ENCODE measurements around the gene PCDH9.
"Not testable (repeated sequence)": the region's sequence is repeated elsewhere in the genome, so short reads cannot be mapped to it uniquely, and the experiment has no call there.

DNA sequence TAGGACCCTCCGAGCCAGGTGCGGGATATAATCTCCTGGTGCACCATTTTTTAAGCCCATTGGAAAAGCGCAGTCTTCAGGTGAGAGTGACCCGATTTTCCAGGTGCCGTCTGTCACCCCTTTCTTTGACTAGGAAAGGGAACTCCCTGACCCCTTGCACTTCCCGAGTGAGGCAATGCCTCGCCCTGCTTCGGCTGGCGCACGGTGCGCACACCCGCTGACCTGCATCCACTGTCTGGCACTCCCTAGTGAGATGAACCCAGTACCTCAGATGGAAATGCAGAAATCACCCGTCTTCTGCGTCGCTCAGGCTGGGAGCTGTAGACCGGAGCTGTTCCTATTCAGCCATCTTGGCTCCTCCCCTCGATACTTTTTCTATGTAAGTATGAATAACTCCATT, 970.7 kb downstream of the PCDH9 start:
- not testable (repeated sequence) for TF ChIP-seq CTCF, POLR2A (IDR thresholded peaks at IDR 0.05)

Data from thyroid gland (tissue), 4 donors.